ENCODE measurements around the gene IGSF5. TPM values are rescaled to one million over a fixed set of nuclear protein-coding genes. Genes with fewer than 3 reads are reported as not detected.

The IGSF5 gene
- total RNA-seq, 2 donors from 2014 or later, result 1.7 TPM; not detected in 1

GRCh38 chr21:39805983-39806382 lies 61.0 kb downstream of the IGSF5 start:
- intact Hi-C loops (cut with DNase I), result no loop called here

GRCh38 chr21:39807738-39808137 lies 62.8 kb downstream of the IGSF5 start:
- 34% methylated on average over 3 of the region's 3 CpGs for WGBS
- DNase-seq (ENCODE audit: low spot score), result peak; percentile 59
- intact Hi-C loops (cut with DNase I), result no loop called here

More at GRCh38 chr21:39805983-39806382, 61.0 kb downstream of the IGSF5 start:
- Histone ChIP-seq H3K27ac (no peak overlapping the region), H3K36me3 (no peaks in the 10 kb centered on the region), H3K9me3 (no peaks in the 10 kb centered on the region), H3K27me3 (replicated peaks; ENCODE audit: insufficient read depth) (no peaks in the 10 kb centered on the region), H3K4me1 (replicated peaks) (peaks cover 5% of the 10 kb centered on the region), H3K4me3 (no peak overlapping the region)
- WGBS, result 58% methylated on average over 1 of the region's 1 CpG
- no peak for DNase-seq (ENCODE audit: low spot score)
- no peak for TF ChIP-seq POLR2A (IDR thresholded peaks at IDR 0.05)
- no peak for TF ChIP-seq CTCF (IDR thresholded peaks at IDR 0.05)
- TF ChIP-seq POLR2AphosphoS5 (IDR thresholded peaks at IDR 0.05), result no peak

GRCh38 chr21:39809936-39810335 lies 65.0 kb downstream of the IGSF5 start:
- no peaks in the 10 kb centered on the region for H3K27me3 ChIP-seq (replicated peaks; ENCODE audit: insufficient read depth)
- no peak overlapping the region for H3K4me3 ChIP-seq
- 97% methylated on average over 5 of the region's 5 CpGs for WGBS
- no peaks in the 10 kb centered on the region for H3K9me3 ChIP-seq
- H3K27ac ChIP-seq, result no peak overlapping the region
- DNase-seq (ENCODE audit: low spot score), result no peak
- peaks cover 5% of the 10 kb centered on the region for H3K4me1 ChIP-seq (replicated peaks)
- TF ChIP-seq POLR2AphosphoS5 (IDR thresholded peaks at IDR 0.05) (no peak), POLR2A (IDR thresholded peaks at IDR 0.05) (no peak), CTCF (IDR thresholded peaks at IDR 0.05) (no peak)
- intact Hi-C loops (cut with DNase I), result no loop called here
- no peaks in the 10 kb centered on the region for H3K36me3 ChIP-seq

More at GRCh38 chr21:39807738-39808137, 62.8 kb downstream of the IGSF5 start:
- Histone ChIP-seq H3K9me3 (no peaks in the 10 kb centered on the region), H3K27ac (peak overlapping the region in 1 of 2 donors; percentile 50), H3K27me3 (replicated peaks; ENCODE audit: insufficient read depth) (no peaks in the 10 kb centered on the region), H3K4me3 (no peak overlapping the region), H3K36me3 (no peaks in the 10 kb centered on the region), H3K4me1 (replicated peaks) (peaks cover 5% of the 10 kb centered on the region)
- no peak for TF ChIP-seq CTCF (IDR thresholded peaks at IDR 0.05)
- TF ChIP-seq POLR2AphosphoS5 (IDR thresholded peaks at IDR 0.05), result peak; percentile 83
- no peak for TF ChIP-seq POLR2A (IDR thresholded peaks at IDR 0.05)

GRCh38 chr21:39812983-39813382 lies 68.0 kb downstream of the IGSF5 start:
- no peaks in the 10 kb centered on the region for H3K27me3 ChIP-seq (replicated peaks; ENCODE audit: insufficient read depth)
- no peak overlapping the region for H3K4me3 ChIP-seq
- no peak for DNase-seq (ENCODE audit: low spot score)
- H3K36me3 ChIP-seq, result no peaks in the 10 kb centered on the region
- intact Hi-C loops (cut with DNase I), result no loop called here
- H3K27ac ChIP-seq, result no peak overlapping the region
- TF ChIP-seq CTCF (IDR thresholded peaks at IDR 0.05), result no peak
- TF ChIP-seq POLR2A (IDR thresholded peaks at IDR 0.05), result no peak
- TF ChIP-seq POLR2AphosphoS5 (IDR thresholded peaks at IDR 0.05), result no peak
- no peaks in the 10 kb centered on the region for H3K9me3 ChIP-seq
- WGBS, result 85% methylated on average over 1 of the region's 1 CpG
- H3K4me1 ChIP-seq (replicated peaks), result no peaks in the 10 kb centered on the region

GRCh38 chr21:39818557-39818956 lies 73.6 kb downstream of the IGSF5 start:
- H3K9me3 ChIP-seq, result no peaks in the 10 kb centered on the region
- no peaks in the 10 kb centered on the region for H3K27me3 ChIP-seq (replicated peaks; ENCODE audit: insufficient read depth)
- H3K27ac ChIP-seq, result no peak overlapping the region
- no peak for DNase-seq (ENCODE audit: low spot score)
- no peaks in the 10 kb centered on the region for H3K36me3 ChIP-seq
- no peak for TF ChIP-seq POLR2A (IDR thresholded peaks at IDR 0.05)
- TF ChIP-seq POLR2AphosphoS5 (IDR thresholded peaks at IDR 0.05), result no peak
- TF ChIP-seq CTCF (IDR thresholded peaks at IDR 0.05), result no peak
- intact Hi-C loops (cut with DNase I), result no loop called here
- 87% methylated on average over 2 of the region's 2 CpGs for WGBS
- no peaks in the 10 kb centered on the region for H3K4me1 ChIP-seq (replicated peaks)
- H3K4me3 ChIP-seq, result no peak overlapping the region
